Measurements from ENCODE around the gene TGIF1. TPM values are rescaled to one million over a fixed set of nuclear protein-coding genes. Genes with fewer than 3 reads are reported as not detected.

Gene TGIF1
- total and polyA plus RNA-seq, 10 of the 15 experiments (the other 5 are each of a cell fraction or from before 2014, with no cell fraction given) = 1.8 to 8.5 (median 6.4) TPM

DNA sequence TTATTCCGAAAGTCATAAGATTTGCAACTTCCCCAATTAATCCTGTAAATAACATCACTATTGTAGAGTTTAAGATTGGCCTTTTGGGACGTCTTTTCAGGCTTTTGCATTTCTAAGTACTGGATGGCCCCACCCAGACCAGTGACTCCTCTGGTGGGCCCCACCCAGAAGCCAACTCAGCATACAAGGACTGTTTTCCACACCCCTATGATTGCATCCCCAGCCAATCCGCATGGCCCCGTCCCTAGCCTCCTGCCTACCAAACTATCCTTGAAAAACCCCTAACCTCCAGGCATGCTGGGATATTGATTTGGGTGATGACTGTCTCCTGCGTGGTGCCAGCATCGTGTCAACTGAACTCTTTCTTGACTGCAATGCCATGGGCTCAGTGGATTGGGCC is 24.5 kb upstream of the TGIF1 start:
- FAIRE-seq (no peak), DNase-seq (ENCODE audit: low read depth, low spot score) (no peak), ATAC-seq (no peak)
- Histone ChIP-seq H3K4me1 (ENCODE audit: control insufficient read depth, insufficient read depth, low read length) (no peaks in the 10 kb centered on the region), H3K9me3 (replicated peaks; ENCODE audit: control insufficient read depth, insufficient read depth, low read length) (no peaks in the 10 kb centered on the region), H3K27ac (ENCODE audit: control insufficient read depth, insufficient read depth) (no peak overlapping the region), H3K4me2 (ENCODE audit: control insufficient read depth, insufficient read depth) (no peak overlapping the region), H3K9ac (ENCODE audit: control insufficient read depth, insufficient read depth, low read length) (no peak overlapping the region), H3K4me3 (no peak overlapping the region), H3K27me3 (replicated peaks in 1 of 2; ENCODE audit: control insufficient read depth in 2 of 2, insufficient read depth in 2 of 2, low read length in 1 of 2) (no peaks in the 10 kb centered on the region), H4K20me1 (ENCODE audit: control insufficient read depth, insufficient read depth) (no peaks in the 10 kb centered on the region), H2AFZ (ENCODE audit: control insufficient read depth, low read depth, low read length) (no peak overlapping the region), H3K79me2 (ENCODE audit: control insufficient read depth, insufficient read depth, low read length) (no peaks in the 10 kb centered on the region), H3K36me3 (ENCODE audit: control insufficient read depth in 2 of 2, insufficient read depth in 2 of 2, low read length in 1 of 2) (no peaks in the 10 kb centered on the region)
- no TSS peak for BruUV-seq (replicated peaks)
- TF ChIP-seq TAF1 (IDR thresholded peaks at IDR 0.05; ENCODE audit: borderline replicate concordance, low read depth, low read length) = no peak
- TF ChIP-seq MYC (IDR thresholded peaks at IDR 0.05; ENCODE audit: insufficient read depth, insufficient read length, insufficient replicate concordance, low read length, severe bottlenecking) = no peak
- no peak for TF ChIP-seq CTCF (IDR thresholded peaks at IDR 0.05 in 2 of 3, conservative IDR thresholded peaks at IDR 0.05 in 1 of 3; ENCODE audit: control insufficient read depth in 2 of 3, extremely low read depth in 1 of 3, insufficient read depth in 1 of 3, low read depth in 3 of 3, low read length in 3 of 3)
- no peak for TF ChIP-seq BMI1 (IDR thresholded peaks at IDR 0.05; ENCODE audit: borderline replicate concordance)
- ChIA-PET POLR2A (no interaction called here), CTCF (interaction anchor here (2.0 kb wide), 1 partner anchor 30 kb away, joined by 5 read pairs; no protein-coding TSS in a partner anchor), RAD21 (ENCODE audit: unreplicated experiment) (no interaction called here), SMC1A (ENCODE audit: uncharacterized antibody, unreplicated experiment) (no interaction called here)
- WGBS (ENCODE audit: insufficient coverage, insufficient replicate concordance, low lambda C conversion rate, missing lambda C conversion rate) = 62% methylated on average over 6 of the region's 6 CpGs
- in situ Hi-C loops (cut with MboI) (no loop called here), intact Hi-C loops (cut with micrococcal nuclease; ENCODE audit: unreplicated experiment) (no loop called here)

DNA sequence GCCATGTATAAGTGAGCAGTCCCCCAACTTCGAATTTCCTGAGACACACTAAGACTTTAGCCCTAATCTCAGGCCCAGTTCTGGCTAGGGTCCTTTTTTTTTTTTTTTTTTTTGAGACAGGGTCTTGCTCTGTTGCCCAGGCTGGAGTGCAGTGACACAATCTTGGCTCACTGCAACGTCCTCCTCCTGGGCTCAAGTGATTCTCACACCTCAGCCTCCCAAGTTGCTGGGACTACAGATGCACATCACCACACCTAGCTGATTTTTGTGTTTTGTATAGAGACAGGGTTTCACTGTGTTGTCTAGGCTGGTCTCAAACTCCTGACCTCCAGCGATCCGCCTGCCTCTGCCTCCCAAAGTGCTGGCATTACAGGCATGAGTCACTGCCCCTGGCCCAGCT is 23.9 kb upstream of the TGIF1 start:
- Histone ChIP-seq H3K4me1 (ENCODE audit: control insufficient read depth, insufficient read depth, low read length) (no peaks in the 10 kb centered on the region), H2AFZ (ENCODE audit: control insufficient read depth, low read depth, low read length) (no peak overlapping the region), H3K27me3 (replicated peaks in 1 of 2; ENCODE audit: control insufficient read depth in 2 of 2, insufficient read depth in 2 of 2, low read length in 1 of 2) (no peaks in the 10 kb centered on the region), H3K79me2 (ENCODE audit: control insufficient read depth, insufficient read depth, low read length) (no peaks in the 10 kb centered on the region), H3K9me3 (replicated peaks; ENCODE audit: control insufficient read depth, insufficient read depth, low read length) (no peaks in the 10 kb centered on the region), H3K4me3 (no peak overlapping the region), H3K27ac (ENCODE audit: control insufficient read depth, insufficient read depth) (no peak overlapping the region), H3K4me2 (ENCODE audit: control insufficient read depth, insufficient read depth) (no peak overlapping the region), H4K20me1 (ENCODE audit: control insufficient read depth, insufficient read depth) (no peaks in the 10 kb centered on the region), H3K9ac (ENCODE audit: control insufficient read depth, insufficient read depth, low read length) (no peak overlapping the region), H3K36me3 (ENCODE audit: control insufficient read depth in 2 of 2, insufficient read depth in 2 of 2, low read length in 1 of 2) (no peaks in the 10 kb centered on the region)
- SMC1A ChIA-PET (ENCODE audit: uncharacterized antibody, unreplicated experiment) = no interaction called here
- FAIRE-seq (no peak), ATAC-seq (no peak), DNase-seq (ENCODE audit: low read depth, low spot score) (no peak)
- CTCF ChIA-PET = no interaction called here
- RAD21 ChIA-PET (ENCODE audit: unreplicated experiment) = interaction anchor here (0.7 kb wide), 1 partner anchor 31 kb away, joined by 3 read pairs; no protein-coding TSS in a partner anchor
- in situ Hi-C loops (cut with MboI) = no loop called here
- 8% methylated on average over 4 of the region's 4 CpGs for WGBS (ENCODE audit: insufficient coverage, insufficient replicate concordance, low lambda C conversion rate, missing lambda C conversion rate)
- POLR2A ChIA-PET = interaction anchor here (0.6 kb wide), 1 partner anchor 122 kb away, joined by 3 read pairs; no protein-coding TSS in a partner anchor
- BruUV-seq (replicated peaks) = no TSS peak
- intact Hi-C loops (cut with micrococcal nuclease; ENCODE audit: unreplicated experiment) = no loop called here
- no peak for TF ChIP-seq STAT1 (conservative IDR thresholded peaks at IDR 0.05)
- no peak for TF ChIP-seq STAT3 (IDR thresholded peaks at IDR 0.05; ENCODE audit: low read depth, low read length)
- TF ChIP-seq, protein P1, sequence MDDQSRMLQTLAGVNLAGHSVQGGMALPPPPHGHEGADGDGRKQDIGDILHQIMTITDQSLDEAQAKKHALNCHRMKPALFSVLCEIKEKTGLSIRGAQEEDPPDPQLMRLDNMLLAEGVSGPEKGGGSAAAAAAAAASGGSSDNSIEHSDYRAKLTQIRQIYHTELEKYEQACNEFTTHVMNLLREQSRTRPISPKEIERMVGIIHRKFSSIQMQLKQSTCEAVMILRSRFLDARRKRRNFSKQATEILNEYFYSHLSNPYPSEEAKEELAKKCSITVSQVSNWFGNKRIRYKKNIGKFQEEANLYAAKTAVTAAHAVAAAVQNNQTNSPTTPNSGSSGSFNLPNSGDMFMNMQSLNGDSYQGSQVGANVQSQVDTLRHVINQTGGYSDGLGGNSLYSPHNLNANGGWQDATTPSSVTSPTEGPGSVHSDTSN (IDR thresholded peaks at IDR 0.05; ENCODE audit: insufficient replicate concordance, low read depth, low read length) = no peak
- TF ChIP-seq RAD51 (IDR thresholded peaks at IDR 0.05) = no peak
- no peak for TF ChIP-seq ATF7 (IDR thresholded peaks at IDR 0.05; ENCODE audit: low read depth)
- TF ChIP-seq PKNOX1 (IDR thresholded peaks at IDR 0.05) = no peak
- no peak for TF ChIP-seq HCFC1 (IDR thresholded peaks at IDR 0.05; ENCODE audit: low read length)
- no peak for TF ChIP-seq NFXL1 (IDR thresholded peaks at IDR 0.05; ENCODE audit: borderline replicate concordance)
- no peak for TF ChIP-seq ESRRA (IDR thresholded peaks at IDR 0.05; ENCODE audit: low read length)
- no peak for TF ChIP-seq LARP7 (IDR thresholded peaks at IDR 0.05)
- TF ChIP-seq IKZF2 (IDR thresholded peaks at IDR 0.05) = no peak

Data from GM12878 (cell line).